HG03060 (cell line): ENCODE data around the gene HYCC1.

Experiments used
- ATAC-seq: cut with Tn5 transposase; IDR thresholded peaks from one replicate; pipeline ENCODE4 v1.9.1; 2021; ENCODE audit warnings: low read depth, moderate number of reproducible peaks; ENCODE audit not compliant: unreplicated experiment

The HYCC1 gene

GRCh38 chr7:23017309-23017708 is 3.4 kb upstream of the HYCC1 start:
- no peak for ATAC-seq

- no peak for ATAC-seq
These were observed 2.7 kb upstream of the HYCC1 start for GRCh38 chr7:23016345-23017253.

GRCh38 chr7:23014681-23015080 is 751 bp upstream of the HYCC1 start:
- no peak for ATAC-seq

- no peak for ATAC-seq
These were observed 819 bp downstream of the HYCC1 start for GRCh38 chr7:23012908-23013714.

- no peak for ATAC-seq
These were observed 1.7 kb downstream of the HYCC1 start for GRCh38 chr7:23012186-23012585.

- ATAC-seq: no peak
These were observed 2.6 kb downstream of the HYCC1 start for GRCh38 chr7:23011222-23011924.

- ATAC-seq: no peak
These were observed 4.6 kb downstream of the HYCC1 start for GRCh38 chr7:23009303-23009702.

- ATAC-seq: no peak
These were observed 9.7 kb downstream of the HYCC1 start for GRCh38 chr7:23004247-23004520.

- ATAC-seq: no peak
These were observed 10.3 kb downstream of the HYCC1 start for GRCh38 chr7:23003505-23004246.

- no peak for ATAC-seq
These were observed 11.2 kb downstream of the HYCC1 start for GRCh38 chr7:23002698-23003097.

GRCh38 chr7:23001610-23002009 is 12.3 kb downstream of the HYCC1 start:
- no peak for ATAC-seq

- no peak for ATAC-seq
These were observed 13.2 kb downstream of the HYCC1 start for GRCh38 chr7:23000597-23001360.

GRCh38 chr7:22998519-22998896 is 15.4 kb downstream of the HYCC1 start:
- no peak for ATAC-seq

GRCh38 chr7:22997871-22998518 is 15.9 kb downstream of the HYCC1 start:
- ATAC-seq: no peak

GRCh38 chr7:22996470-22996869 is 17.5 kb downstream of the HYCC1 start:
- no peak for ATAC-seq

GRCh38 chr7:22995011-22995410 is 18.9 kb downstream of the HYCC1 start:
- no peak for ATAC-seq

GRCh38 chr7:22992874-22993840 is 20.8 kb downstream of the HYCC1 start:
- peak; percentile 61 for ATAC-seq

GRCh38 chr7:22990588-22990949 is 23.4 kb downstream of the HYCC1 start:
- no peak for ATAC-seq
